HL-60 (cell line): ENCODE measurements around the gene CDKN2AIPNL.

ENCODE experiments used
- CTCF ChIP-seq: IDR thresholded peaks from one replicate; pipeline ENCODE4 v1.5.1; 2011; ENCODE audit warnings: low read length, control low read depth, inconsistent platforms; ENCODE audit not compliant: insufficient read depth
- POLR2AphosphoS5 ChIP-seq: IDR thresholded peaks from 2 replicates; pipeline ENCODE4 v1.6.1; 2012; ENCODE audit warnings: low read depth
- REST ChIP-seq: IDR thresholded peaks from 2 replicates; pipeline ENCODE4 v1.6.1; 2012; ENCODE audit warnings: low read depth; ENCODE audit not compliant: insufficient replicate concordance
- SPI1 ChIP-seq: IDR thresholded peaks from 2 replicates; pipeline ENCODE4 v1.6.1; 2012; ENCODE audit warnings: low read depth, mild to moderate bottlenecking, borderline replicate concordance

- no peak for TF ChIP-seq CTCF
- TF ChIP-seq POLR2AphosphoS5: peak; percentile 26
- no peak for TF ChIP-seq SPI1
- TF ChIP-seq REST: no peak
Measured at GRCh38 chr5:134370871-134371833, 40.5 kb downstream of the CDKN2AIPNL start, which contains the start of gene UBE2B.
